Activated CD4-positive, alpha-beta T cell treated with anti-CD3 and anti-CD28 coated beads, Interleukin-2, amount 50 U/mL, for 4 hours (primary cell): Measurements from ENCODE around the gene TMEM250.

Experiments
- DNase-seq, 2 experiments: peaks; one replicate each; pipeline ENCODE4 v3.0.0-alpha.2; 2020

Gene TMEM250

DNA sequence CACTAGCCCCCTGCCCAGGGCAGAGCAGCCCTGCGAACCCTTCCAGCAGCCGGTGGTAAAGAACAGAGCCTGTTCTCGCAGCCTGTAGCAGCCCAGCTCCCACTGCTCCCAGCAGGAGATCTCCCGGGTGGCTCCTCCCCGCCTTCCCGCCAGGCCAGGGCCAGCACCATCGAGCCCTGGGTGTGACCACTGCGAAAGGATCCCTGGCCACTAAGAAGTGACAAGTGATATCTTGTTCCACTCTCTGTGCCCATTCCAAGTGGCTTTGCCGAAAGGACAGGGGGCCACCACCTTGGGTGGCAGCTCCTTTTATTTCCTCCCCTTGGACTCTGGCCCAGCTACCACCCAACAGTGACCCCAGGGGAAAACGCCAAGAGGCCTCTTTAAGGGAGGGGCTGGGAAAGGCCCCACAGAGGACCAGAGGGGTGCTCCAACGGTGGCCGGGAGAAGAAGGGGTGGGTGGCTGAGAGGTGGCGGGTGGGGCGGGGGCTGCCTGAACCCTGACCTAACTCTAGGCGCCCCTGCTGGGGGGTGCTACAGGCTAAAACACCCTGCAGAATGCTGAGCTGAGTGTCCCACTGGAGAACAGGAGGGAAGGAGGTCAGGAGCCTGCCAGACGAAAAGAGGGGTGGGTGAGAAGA is 25.2 kb downstream of the TMEM250 start:
- DNase-seq, result no peak

- no peak for DNase-seq
Observed at GRCh38 chr9:136092741-136093140, 25.9 kb downstream of the TMEM250 start.

DNA sequence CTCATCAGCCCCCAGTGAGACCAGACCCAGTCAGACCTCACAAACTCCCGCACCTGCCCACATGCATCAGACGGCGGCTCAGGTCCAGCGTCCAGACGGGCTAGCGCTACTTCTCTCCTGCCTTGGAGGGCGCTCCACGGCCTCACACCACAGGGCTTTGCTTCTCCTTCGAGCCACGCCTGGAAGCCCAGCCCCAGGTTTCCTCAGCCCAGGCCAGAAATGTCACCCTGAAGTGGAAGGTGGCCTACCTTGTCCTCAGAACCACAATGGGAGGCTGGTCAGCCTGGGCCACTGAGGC is 26.4 kb downstream of the TMEM250 start:
- no peak for DNase-seq

DNA sequence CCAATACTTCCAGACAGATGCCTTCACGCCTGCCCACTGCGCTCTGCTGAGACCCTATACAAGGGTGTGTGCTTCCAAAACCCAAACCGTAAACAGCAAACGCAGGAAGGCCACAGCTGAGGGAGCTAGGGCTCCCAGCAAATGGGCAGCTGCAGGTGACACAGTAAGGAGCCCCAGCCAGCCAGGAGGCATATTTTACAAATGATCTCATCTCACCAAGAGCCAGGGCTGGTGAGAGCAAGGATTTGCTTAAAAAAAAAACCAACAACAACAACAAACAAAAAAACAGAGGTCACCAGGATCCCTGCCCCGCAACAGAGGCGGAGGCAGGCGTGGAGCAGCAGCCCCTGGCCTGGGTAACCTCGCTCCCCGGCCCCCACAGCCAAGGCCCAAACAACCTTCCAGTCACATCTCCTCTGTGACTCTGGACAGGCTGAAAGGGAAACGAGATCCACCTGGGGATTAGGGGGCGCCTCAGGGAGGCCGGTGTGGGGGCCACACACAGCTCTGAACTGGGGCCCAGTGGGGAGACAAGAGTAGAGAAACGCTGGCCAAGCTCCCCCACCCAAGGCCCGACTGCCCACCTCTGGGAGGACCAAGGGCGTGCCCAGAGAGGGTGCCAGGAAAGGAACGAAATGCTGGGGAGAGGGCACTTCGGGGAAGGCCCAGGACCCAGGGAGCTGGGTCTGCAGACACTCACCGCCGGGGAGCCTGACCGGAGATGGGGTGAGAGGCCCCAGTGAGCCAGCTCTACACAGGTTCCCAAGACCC is 26.9 kb downstream of the TMEM250 start:
- DNase-seq, result no peak

- DNase-seq, result no peak
Observed at GRCh38 chr9:136090768-136091581, 27.7 kb downstream of the TMEM250 start.

GRCh38 chr9:136090056-136090735 is 28.5 kb downstream of the TMEM250 start:
- DNase-seq, result no peak

GRCh38 chr9:136089697-136090045 is 29.0 kb downstream of the TMEM250 start:
- no peak for DNase-seq

- DNase-seq, result no peak
Observed at GRCh38 chr9:136088939-136089696, 29.6 kb downstream of the TMEM250 start.

DNA sequence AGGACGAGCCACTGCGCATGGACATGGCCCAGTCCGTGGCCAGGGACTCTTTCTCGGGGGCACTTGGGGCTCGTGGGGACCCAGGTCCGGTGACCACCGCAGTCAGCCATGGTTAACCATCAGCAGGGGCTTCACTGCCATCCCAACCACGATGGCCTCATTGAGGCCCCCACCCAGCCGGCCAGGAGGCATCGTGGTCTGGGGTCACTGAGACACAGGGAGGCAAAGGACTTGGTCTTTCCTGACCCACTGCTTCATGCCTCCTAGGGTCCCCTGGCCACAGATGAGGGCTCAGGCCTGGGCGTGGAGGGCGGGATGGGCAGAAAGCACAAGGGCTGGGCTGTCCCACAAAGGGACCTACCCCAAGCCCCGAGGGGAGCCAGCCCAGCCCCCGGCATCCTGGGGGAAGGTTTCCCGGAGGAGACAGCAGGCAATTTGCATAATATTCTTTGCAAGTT is 30.2 kb downstream of the TMEM250 start:
- no peak for DNase-seq

GRCh38 chr9:136087741-136088480 is 30.8 kb downstream of the TMEM250 start:
- no peak for DNase-seq

DNA sequence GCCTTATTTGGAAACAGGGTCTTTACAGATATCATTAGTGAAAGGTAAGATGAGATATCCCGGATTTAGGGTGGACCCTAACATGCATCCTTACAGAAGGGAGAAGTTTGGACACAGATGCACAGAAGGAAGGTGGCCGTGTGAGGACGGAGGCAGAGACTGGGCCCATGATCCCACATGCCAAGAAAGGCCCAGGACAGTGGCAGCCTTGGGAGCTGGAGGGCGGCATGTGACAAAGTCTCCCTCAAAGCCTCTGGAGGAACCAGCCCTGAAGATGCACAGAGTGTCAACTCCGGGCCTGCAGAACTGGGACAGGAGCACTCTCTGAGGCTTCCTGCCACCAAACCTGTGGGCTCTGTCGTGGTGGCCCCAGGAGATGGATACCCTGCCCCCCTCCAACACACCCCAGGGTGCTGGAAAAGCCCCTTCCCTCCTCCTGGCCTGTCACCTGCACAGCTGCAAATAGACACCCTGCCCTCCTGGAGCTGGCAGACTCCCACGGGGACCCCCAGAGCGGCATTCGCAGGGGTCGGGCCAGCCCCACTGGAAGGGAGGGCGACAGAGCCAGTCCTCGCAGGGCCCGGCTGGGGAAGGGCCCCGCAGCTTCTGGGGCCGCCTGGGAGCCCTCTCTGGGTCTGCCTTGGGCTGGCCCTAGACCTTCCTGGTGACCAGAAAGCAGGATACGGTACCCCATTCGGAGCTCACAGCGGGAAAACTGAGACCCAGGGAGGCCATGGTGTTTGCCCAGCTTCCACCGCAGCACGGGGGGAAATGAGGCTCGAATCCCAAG is 31.5 kb downstream of the TMEM250 start:
- no peak for DNase-seq

- no peak for DNase-seq
Observed at GRCh38 chr9:136086213-136086881, 32.3 kb downstream of the TMEM250 start.

DNA sequence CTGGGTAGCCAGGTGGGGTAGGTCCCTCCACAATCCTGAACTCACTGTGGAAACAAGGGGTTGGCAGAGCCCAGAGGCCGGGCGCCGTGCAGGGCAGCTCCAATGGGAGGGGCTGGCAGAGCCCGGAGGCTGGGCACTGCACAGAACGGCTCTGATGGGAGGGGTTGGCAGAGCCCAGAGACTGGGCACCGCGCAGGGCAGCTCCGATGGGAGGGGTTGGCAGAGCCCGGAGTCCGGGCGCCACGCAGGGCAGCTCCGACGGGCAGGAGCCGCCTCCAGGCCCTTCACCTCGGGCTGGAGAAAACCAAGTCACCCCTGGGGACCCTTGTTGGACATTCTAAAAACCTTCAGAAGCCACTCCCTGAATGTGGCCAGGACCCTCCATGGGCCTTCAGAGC is 32.9 kb downstream of the TMEM250 start:
- DNase-seq, result no peak

DNA sequence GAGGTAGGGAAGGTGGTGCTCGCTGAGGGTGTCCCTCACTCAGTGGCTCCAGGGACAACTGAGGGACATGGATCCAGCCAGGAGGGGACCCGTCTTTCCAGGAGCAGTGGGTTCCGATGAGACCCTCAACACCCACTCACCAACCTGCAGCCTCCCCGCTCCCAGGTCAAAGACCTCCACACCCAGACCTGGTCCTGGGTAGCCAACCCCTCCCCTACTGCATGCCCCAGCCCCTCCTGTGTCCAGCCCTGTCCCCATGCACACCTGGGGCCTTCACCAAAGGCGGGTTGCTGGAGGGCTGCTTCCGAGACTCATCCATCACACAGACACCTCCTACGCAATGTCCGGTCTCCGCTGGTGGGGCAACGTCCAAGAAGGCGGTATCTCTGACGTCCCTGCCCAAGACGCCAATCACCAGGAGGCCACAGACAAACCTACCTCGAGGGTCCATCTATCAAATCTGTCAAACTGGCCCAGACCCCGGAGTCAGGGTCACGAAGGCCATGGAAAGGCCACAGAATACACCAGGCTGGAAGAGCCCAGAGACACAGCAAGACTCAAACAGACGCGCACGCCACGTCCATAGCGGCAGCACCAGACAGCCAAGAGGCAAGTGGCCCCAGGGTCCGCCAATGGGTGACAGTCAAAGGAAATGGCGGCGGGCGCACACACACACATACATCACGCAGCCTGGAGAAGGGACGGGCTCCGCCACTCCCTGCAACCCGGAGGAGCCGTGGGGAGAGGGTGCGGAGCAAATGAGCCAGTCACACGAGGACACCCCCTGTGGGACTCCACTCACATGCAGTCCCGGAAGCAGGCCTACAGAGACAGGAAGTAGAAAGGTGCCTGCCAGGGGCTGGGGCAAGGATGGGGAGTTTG is 34.4 kb downstream of the TMEM250 start:
- DNase-seq, result no peak

DNA sequence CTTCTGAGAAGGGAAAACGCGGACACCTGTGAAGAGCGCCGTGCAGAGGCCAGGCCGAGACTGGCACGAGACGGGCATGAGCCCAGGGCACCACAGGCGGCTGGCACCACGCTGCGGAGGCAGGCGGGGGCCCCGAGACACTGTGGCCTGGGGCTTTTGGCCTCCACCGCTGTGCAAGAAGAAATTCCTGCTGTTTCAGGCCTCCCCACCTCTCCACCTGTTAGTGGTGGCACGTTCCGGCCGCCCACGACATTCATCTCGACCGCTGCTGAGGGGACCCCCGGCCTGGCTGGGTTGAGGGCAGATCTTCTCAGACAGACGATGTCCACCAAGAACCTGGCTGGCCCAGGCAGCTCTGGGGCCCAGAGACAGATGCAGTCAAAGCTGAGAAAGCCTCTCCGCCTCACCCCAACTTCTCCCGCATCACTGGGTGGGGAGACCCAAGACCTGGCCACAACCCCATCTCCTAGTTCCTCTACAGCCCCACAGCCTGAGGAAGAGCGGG is 35.1 kb downstream of the TMEM250 start:
- DNase-seq, result no peak

DNA sequence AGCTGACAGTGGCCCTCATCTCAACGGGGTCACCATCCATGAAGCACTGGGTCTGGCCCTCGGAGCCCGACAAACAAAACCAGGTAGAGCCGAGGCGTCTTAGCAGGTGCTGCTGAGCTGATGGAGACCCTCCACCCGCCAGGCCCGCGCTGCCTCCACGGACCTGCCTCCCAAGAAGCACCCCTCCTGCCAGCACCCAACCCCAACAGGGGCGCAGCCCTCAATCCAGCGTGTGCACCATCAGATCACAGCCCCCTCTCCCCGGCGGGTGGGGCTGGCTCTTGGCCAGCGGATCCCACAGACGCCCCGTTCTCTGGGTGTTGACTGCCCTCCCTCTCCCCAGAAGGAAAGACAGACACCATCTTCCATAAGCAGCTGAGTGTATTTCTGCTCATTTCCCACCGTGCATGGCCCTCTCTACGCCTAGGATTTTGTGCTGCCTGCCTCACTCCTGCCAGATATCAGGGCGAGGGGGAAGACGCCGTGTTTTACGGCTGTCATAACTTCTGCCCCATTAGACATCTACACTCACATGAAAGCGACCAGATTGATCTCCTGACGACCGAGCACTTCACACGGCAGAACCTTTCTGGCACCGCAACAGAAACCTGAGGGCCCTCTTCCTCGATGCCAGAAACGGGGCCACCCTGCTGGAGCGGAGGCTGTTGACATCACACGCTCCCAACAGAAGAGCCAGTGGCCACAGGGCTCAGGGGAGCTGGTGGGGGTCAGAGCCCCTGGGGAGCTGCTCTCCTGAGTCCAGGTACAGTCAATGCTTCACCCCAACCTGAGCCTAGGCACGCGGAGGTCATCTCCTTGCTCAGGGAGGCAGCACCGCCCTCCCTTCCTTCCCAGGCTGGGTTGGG is 35.9 kb downstream of the TMEM250 start:
- DNase-seq, result no peak

DNA sequence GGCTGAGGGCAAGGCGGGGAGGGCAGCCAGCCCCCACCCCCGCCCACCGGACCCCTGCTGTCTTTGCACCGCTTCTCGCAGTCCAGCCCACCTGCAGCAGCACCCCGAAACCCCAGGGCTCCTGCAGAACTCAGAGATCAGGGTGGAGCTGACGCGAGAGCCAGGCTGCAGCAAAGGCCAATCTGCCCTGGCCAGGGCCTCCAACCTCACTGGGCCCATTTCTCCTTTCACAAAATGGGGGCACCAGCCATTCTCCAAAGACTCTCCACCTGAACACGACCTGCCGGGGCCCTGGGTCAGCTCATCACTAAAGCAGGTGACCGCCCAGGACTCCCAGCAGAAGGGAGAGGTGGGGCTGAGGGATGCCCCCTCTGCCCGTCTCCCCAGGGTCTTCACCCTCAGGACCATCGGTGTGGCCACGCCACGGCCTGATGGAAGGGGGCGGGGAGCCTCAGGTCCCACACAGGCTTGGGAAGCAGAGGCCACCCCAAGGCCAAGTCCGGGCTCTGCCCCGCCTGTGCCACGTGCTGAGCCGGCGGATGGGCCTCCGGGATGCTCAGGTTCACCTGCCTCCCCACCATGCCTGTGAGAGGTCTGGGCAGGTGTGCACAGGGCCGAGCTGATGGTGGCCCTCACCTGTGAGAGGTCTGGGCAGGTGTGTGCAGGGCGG is 36.7 kb downstream of the TMEM250 start:
- no peak for DNase-seq
